H9 (cell line): ENCODE data around the gene HLA-DOB. TPM values are rescaled to one million over a fixed set of nuclear protein-coding genes. Genes with fewer than 3 reads are reported as not detected.

Experiments used
- DNase-seq: peaks from one replicate; pipeline ENCODE4 v3.0.0-alpha.2; 2017
- H2AFZ ChIP-seq: one replicate; pipeline ENCODE4 v1.6.1; 2013; ENCODE audit warnings: mild to moderate bottlenecking, low read length, control low read depth, moderate library complexity
- H2AK5ac ChIP-seq: 2 replicates; pipeline ENCODE4 v1.6.1; 2013; ENCODE audit warnings: low read length, control low read depth, mixed read lengths; ENCODE audit not compliant: insufficient read length
- H2BK120ac ChIP-seq: one replicate; pipeline ENCODE4 v1.6.1; 2013; ENCODE audit warnings: low read depth, mild to moderate bottlenecking, low read length, control low read depth, inconsistent platforms; ENCODE audit not compliant: poor library complexity, severe bottlenecking
- H2BK12ac ChIP-seq: 2 replicates; pipeline ENCODE4 v1.6.1; 2013; ENCODE audit warnings: low read length, control low read depth, mixed read lengths, low read depth; ENCODE audit not compliant: insufficient read length
- H2BK15ac ChIP-seq: 2 replicates; pipeline ENCODE4 v1.6.1; 2013; ENCODE audit warnings: low read depth, low read length, control low read depth
- H2BK20ac ChIP-seq: one replicate; pipeline ENCODE4 v1.6.1; 2013; ENCODE audit warnings: low read depth, mild to moderate bottlenecking, low read length, control low read depth, inconsistent platforms; ENCODE audit not compliant: poor library complexity, severe bottlenecking
- H2BK5ac ChIP-seq: 2 replicates; pipeline ENCODE4 v1.6.1; 2013; ENCODE audit warnings: low read length, control low read depth, mixed read lengths; ENCODE audit not compliant: insufficient read length
- H3K14ac ChIP-seq: 2 replicates; pipeline ENCODE4 v1.6.1; 2013; ENCODE audit warnings: low read length, control low read depth; ENCODE audit not compliant: insufficient read depth
- H3K18ac ChIP-seq: 2 replicates; pipeline ENCODE4 v1.6.1; 2013; ENCODE audit warnings: low read depth, mild to moderate bottlenecking, mixed read lengths, low read length, control low read depth; ENCODE audit not compliant: insufficient read length
- H3K23ac ChIP-seq: 2 replicates; pipeline ENCODE4 v1.6.1; 2013; ENCODE audit warnings: low read length, control low read depth, mixed read lengths, low read depth; ENCODE audit not compliant: insufficient read length
- H3K23me2 ChIP-seq: 2 replicates; pipeline ENCODE4 v1.6.1; 2013; ENCODE audit warnings: low read depth, mild to moderate bottlenecking, mixed read lengths, low read length, control low read depth; ENCODE audit not compliant: insufficient read length, poor library complexity, severe bottlenecking
- H3K27ac ChIP-seq: 2 replicates; pipeline ENCODE4 v1.5.1; 2013; ENCODE audit warnings: low read length, control low read depth, mixed read lengths, low read depth; ENCODE audit not compliant: insufficient read length
- H3K27me3 ChIP-seq: 2 replicates; pipeline ENCODE4 v1.6.1; 2013; ENCODE audit warnings: low read length, control low read depth, inconsistent platforms; ENCODE audit not compliant: insufficient read depth
- H3K4ac ChIP-seq: 2 replicates; pipeline ENCODE4 v1.6.1; 2013; ENCODE audit warnings: low read depth, mild to moderate bottlenecking, control low read depth, inconsistent platforms, low read length, moderate library complexity
- H3K4me1 ChIP-seq: 2 replicates; pipeline ENCODE4 v1.6.1; 2013; ENCODE audit warnings: low read length, control low read depth, inconsistent platforms; ENCODE audit not compliant: insufficient read depth
- H3K4me2 ChIP-seq: 2 replicates; pipeline ENCODE4 v1.6.1; 2013; ENCODE audit warnings: low read length, control low read depth, mixed read lengths; ENCODE audit not compliant: insufficient read length, insufficient read depth
- H3K56ac ChIP-seq: 2 replicates; pipeline ENCODE4 v1.6.1; 2013; ENCODE audit warnings: low read depth, mild to moderate bottlenecking, mixed read lengths, low read length, control low read depth; ENCODE audit not compliant: insufficient read length
- H3K79me1 ChIP-seq: 2 replicates; pipeline ENCODE4 v1.6.1; 2013; ENCODE audit warnings: low read depth, mild to moderate bottlenecking, moderate library complexity, low read length, control low read depth, inconsistent platforms; ENCODE audit not compliant: insufficient read depth, poor library complexity, severe bottlenecking
- H3K79me2 ChIP-seq: 2 replicates; pipeline ENCODE4 v1.6.1; 2013; ENCODE audit warnings: low read length, control low read depth, inconsistent platforms; ENCODE audit not compliant: insufficient read depth
- H3K9ac ChIP-seq: 2 replicates; pipeline ENCODE4 v1.6.1; 2013; ENCODE audit warnings: low read length, control low read depth, mixed read lengths; ENCODE audit not compliant: insufficient read length; ENCODE audit errors: extremely low read depth
- H3K9me3 ChIP-seq: one replicate; pipeline ENCODE4 v1.6.1; 2013; ENCODE audit warnings: low read depth, low read length, inconsistent platforms; ENCODE audit not compliant: control insufficient read depth
- H3T11ph ChIP-seq: one replicate; pipeline ENCODE4 v1.6.1; 2013; ENCODE audit warnings: mild to moderate bottlenecking, low read length, control low read depth, inconsistent platforms
- H4K20me1 ChIP-seq: one replicate; pipeline ENCODE4 v1.6.1; 2013; ENCODE audit not compliant: control insufficient read depth, insufficient read length, insufficient read depth
- H4K5ac ChIP-seq: 2 replicates; pipeline ENCODE4 v1.6.1; 2013; ENCODE audit warnings: low read depth, mild to moderate bottlenecking, mixed read lengths, low read length, control low read depth; ENCODE audit not compliant: insufficient read length
- H4K8ac ChIP-seq: replicated peaks from 2 replicates; pipeline ENCODE4 v1.6.1; 2013; ENCODE audit warnings: low read length, control low read depth, mixed read lengths, low read depth; ENCODE audit not compliant: insufficient read length
- H4K91ac ChIP-seq: 2 replicates; pipeline ENCODE4 v1.6.1; 2013; ENCODE audit warnings: low read depth, mild to moderate bottlenecking, moderate library complexity, mixed read lengths, low read length, control low read depth; ENCODE audit not compliant: insufficient read length
- H3K27ac Mint-ChIP-seq, 3 experiments: 2 replicates in 2 of 3; 3 replicates in 1 of 3; pipeline ENCODE4 v1.8.0; 2020 to 2021; ENCODE audit warnings: mixed read lengths in 3 of 3, mild to moderate bottlenecking in 1 of 3, moderate library complexity in 1 of 3
- H3K27me3 Mint-ChIP-seq: 2 replicates; pipeline ENCODE4 v1.8.0; 2021; ENCODE audit warnings: low read depth, mild to moderate bottlenecking, moderate library complexity, mixed read lengths
- H3K36me3 Mint-ChIP-seq, 3 experiments: 2 replicates in 2 of 3; 3 replicates in 1 of 3; pipeline ENCODE4 v1.8.0; 2020 to 2021; ENCODE audit warnings: low read depth in 3 of 3, mixed read lengths in 3 of 3; ENCODE audit not compliant: insufficient read depth in 1 of 3
- H3K4me1 Mint-ChIP-seq, 2 experiments: 2 replicates each; pipeline ENCODE4 v1.8.0; 2020; ENCODE audit warnings: mixed read lengths in 2 of 2
- H3K4me3 Mint-ChIP-seq, 2 experiments: 2 replicates in 1 of 2; 3 replicates in 1 of 2; pipeline ENCODE4 v1.8.0; 2020 to 2021; ENCODE audit warnings: mild to moderate bottlenecking in 2 of 2, mixed read lengths in 2 of 2, moderate library complexity in 1 of 2
- H3K9me3 Mint-ChIP-seq, 2 experiments: 2 replicates in 1 of 2; 3 replicates in 1 of 2; pipeline ENCODE4 v1.8.0; 2020; ENCODE audit warnings: mild to moderate bottlenecking in 2 of 2, mixed read lengths in 2 of 2, moderate library complexity in 1 of 2
- WGBS: extraction: QIAGEN DNeasy Blood & Tissue Kit; methylation state at CpG from one replicate; pipeline ENCODE4 v1.1.7; 2013; ENCODE audit warnings: missing lambda C conversion rate, low lambda C conversion rate, mixed read lengths; ENCODE audit not compliant: insufficient read length; ENCODE audit errors: extremely low coverage; 5-methylcytosine and 5-hydroxymethylcytosine counted together
- total RNA-seq: library from RNA; stranded (reverse); gene quantifications from 2 replicates; pipeline ENCODE4 v1.2.1, GENCODE V29; 2021
- TF ChIP-seq, protein P1 (sequence below): fragments of 200-600 bp; sonication (generic); conservative IDR thresholded peaks from 3 replicates; pipeline ENCODE4 v1.8.0; 2021; ENCODE audit warnings: antibody characterized with exemption, mild to moderate bottlenecking

HLA-DOB gene
- total RNA-seq, 1 experiment from 2014 or later: 0.20 TPM

DNA sequence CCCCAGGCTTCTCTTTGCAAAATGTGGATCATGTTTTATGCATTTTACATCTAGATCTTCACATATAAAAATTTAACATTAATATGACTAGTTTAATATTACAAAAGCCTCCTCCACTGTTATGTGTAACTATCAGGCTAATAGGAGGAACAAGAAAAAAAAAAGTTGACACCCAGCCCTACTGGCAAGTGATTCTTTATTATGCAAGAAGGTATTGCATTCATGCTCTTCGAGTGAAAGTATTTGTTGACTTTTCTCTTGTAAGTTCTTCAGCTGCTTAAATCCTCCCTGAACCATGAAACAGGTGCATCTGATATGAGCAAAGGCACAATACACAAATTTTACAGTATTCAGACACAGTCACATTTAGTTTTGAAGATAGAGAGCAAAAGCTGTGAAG lies 52.8 kb downstream of the HLA-DOB start:
- Histone ChIP-seq H3T11ph (no peak overlapping the region), H3K23ac (no peak overlapping the region), H3K4ac (no peak overlapping the region), H2BK120ac (no peak overlapping the region), H3K14ac (no peak overlapping the region), H2BK20ac (no peak overlapping the region), H3K4me2 (no peak overlapping the region), H4K8ac (no peak overlapping the region), H3K56ac (no peak overlapping the region), H4K20me1 (no peaks in the 10 kb centered on the region), H3K18ac (no peak overlapping the region), H2AFZ (no peak overlapping the region), H3K4me1 (no peaks in the 10 kb centered on the region), H2BK12ac (no peak overlapping the region), H4K5ac (no peak overlapping the region), H3K27ac (no peak overlapping the region), H4K91ac (no peak overlapping the region), H2BK5ac (no peak overlapping the region), H3K79me2 (no peaks in the 10 kb centered on the region), H3K23me2 (no peaks in the 10 kb centered on the region), H3K79me1 (no peaks in the 10 kb centered on the region), H3K27me3 (no peaks in the 10 kb centered on the region), H3K9me3 (no peaks in the 10 kb centered on the region), H2BK15ac (no peak overlapping the region), H3K9ac (no peak overlapping the region), H2AK5ac (no peak overlapping the region)
- Mint-ChIP-seq H3K27me3 (peaks cover 6% of the 10 kb centered on the region), H3K27ac (no peak overlapping the region), H3K9me3 (no peaks in the 10 kb centered on the region; a peak in 1 of 5 replicates), H3K4me3 (no peak overlapping the region), H3K4me1 (peaks cover 18 to 22% of the 10 kb centered on the region in 2 experiments), H3K36me3 (no peaks in the 10 kb centered on the region; a peak in 1 of 7 replicates)
- no CpG with 5 or more reads among the region's 1 CpG for WGBS
- TF ChIP-seq, protein P1, sequence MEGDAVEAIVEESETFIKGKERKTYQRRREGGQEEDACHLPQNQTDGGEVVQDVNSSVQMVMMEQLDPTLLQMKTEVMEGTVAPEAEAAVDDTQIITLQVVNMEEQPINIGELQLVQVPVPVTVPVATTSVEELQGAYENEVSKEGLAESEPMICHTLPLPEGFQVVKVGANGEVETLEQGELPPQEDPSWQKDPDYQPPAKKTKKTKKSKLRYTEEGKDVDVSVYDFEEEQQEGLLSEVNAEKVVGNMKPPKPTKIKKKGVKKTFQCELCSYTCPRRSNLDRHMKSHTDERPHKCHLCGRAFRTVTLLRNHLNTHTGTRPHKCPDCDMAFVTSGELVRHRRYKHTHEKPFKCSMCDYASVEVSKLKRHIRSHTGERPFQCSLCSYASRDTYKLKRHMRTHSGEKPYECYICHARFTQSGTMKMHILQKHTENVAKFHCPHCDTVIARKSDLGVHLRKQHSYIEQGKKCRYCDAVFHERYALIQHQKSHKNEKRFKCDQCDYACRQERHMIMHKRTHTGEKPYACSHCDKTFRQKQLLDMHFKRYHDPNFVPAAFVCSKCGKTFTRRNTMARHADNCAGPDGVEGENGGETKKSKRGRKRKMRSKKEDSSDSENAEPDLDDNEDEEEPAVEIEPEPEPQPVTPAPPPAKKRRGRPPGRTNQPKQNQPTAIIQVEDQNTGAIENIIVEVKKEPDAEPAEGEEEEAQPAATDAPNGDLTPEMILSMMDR: no peak
- DNase-seq: no peak
